Femur (tissue), 1 donor: ENCODE data around the gene PKDREJ.

Experiments used
- DNase-seq: peaks from one replicate; pipeline ENCODE4 v3.0.0-alpha.2; 2017

PKDREJ gene

DNA sequence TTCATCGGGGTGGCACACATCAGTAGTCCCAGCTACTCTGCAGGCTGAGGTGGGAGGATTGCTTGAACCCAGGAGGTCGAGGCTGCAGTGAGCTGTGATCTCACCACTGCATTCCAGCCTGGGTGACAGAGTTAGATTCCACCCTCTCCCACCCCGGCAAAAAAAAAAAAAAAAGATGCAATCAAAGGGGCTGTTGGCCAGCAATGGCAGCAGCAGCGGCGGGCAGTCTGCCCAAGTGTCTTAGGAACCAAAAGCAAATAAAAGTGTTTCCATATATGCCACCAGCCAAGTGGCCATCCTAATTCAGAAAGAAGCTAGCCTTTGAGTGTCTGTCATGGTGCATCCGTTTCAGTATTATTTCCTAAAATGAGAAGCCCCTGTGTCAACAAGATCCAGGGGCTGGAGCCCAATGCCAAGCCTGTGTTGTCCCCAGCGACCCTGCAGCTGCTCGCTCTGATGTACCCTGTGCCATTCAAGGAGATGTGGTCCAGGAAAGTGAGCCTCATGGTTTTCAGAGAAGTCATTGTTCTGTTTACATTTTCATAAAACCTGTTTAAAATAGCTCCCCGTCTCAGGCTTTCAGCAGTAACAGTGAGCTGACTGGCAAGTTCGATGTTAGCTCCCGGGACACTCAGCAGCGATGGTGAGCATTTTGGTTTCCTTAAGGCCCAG, 25.6 kb downstream of the PKDREJ start:
- DNase-seq = no peak

GRCh38 chr22:46234969-46235368, 28.2 kb downstream of the PKDREJ start:
- DNase-seq = no peak

- DNase-seq = peak; percentile 68
Measured at GRCh38 chr22:46233231-46233630, 29.9 kb downstream of the PKDREJ start.

- DNase-seq = no peak
Measured at GRCh38 chr22:46230262-46230901, 32.8 kb downstream of the PKDREJ start.

GRCh38 chr22:46229701-46230100, 33.4 kb downstream of the PKDREJ start:
- DNase-seq = no peak

GRCh38 chr22:46226577-46226976, 36.6 kb downstream of the PKDREJ start:
- no peak for DNase-seq

GRCh38 chr22:46225631-46226030, 37.5 kb downstream of the PKDREJ start:
- DNase-seq = no peak

GRCh38 chr22:46224898-46225290, 38.2 kb downstream of the PKDREJ start:
- DNase-seq = no peak

DNA sequence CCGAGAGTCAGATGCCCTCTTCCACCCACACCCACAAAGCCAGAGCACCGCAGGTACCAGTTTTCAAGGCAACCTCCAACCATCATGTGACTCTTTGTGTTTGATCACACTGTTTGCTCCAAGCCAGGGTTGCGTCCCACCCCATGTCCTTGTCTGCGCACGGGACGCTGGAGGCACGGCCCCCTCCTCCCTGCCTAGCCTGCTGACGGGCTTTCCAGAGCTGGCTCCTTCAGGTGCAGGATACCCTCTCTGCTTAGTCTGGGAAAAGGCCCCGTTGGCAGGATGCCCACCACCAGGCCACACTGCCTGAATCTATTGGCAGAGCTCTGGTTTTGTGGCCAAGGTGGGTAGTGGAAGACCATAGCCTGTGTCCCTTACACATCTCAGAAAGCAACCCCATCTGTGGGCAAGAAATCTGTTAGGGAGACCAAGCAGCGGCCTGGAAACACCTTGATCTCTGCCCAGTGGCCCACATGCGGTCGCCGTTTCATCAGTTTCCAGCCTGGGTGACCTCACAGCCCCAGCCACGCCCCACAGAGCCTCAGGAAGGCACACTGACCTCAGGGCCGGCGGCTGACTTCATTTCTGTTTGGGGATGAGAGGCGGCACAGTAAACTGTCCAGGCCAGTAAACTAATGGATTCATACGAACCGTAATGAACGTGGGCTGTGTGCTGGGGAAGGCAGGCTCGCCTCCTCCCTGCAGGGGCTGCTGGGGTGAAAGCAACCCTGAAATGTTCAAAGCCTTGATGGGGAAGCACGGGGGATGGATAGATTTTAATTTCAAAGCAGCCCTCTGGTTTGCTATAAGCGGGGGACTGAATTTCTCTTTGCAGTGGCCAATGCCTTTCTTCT, 38.9 kb downstream of the PKDREJ start:
- DNase-seq = no peak

GRCh38 chr22:46220921-46221320, 42.2 kb downstream of the PKDREJ start:
- no peak for DNase-seq

DNA sequence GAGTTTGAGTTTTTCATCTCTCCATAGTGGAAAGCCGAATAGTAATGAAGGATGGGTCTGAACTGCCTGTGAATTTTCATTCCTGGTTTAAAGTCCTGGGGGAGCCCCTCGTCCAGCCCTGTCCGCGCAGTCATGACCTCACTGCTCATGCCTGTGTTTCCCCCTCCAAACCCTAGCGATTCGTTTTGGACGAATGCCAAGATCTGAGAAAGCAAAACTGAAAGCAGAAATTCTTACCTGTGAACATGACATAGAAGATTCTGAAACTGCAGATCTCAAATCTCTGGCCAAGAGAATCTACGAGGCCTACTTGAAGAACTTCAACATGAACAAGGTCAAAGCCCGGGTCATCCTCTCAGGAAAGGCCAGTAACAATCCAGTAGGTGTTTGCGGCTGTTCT, 43.5 kb downstream of the PKDREJ start:
- no peak for DNase-seq

DNA sequence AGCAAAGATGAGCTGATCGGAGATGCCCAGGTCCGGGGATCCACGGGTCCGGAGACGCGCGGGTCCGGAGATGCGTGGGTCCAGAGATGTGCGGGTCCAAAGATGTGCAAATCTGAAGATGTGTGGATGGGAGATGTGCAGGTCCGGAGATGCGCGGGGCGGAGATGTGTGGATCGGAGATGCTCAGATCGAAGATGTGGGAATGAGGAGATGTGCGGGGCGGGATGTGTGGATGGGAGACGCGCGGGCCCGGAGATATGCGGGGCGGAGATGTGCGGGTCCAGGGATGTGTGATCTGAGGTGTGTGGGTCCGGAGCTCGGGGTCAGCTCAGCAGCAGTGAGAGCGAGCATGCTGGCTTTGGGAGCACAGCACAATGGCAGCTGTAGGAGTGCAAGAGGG, 48.5 kb downstream of the PKDREJ start:
- DNase-seq = no peak

GRCh38 chr22:46214149-46214548, 49.0 kb downstream of the PKDREJ start:
- DNase-seq = no peak

- no peak for DNase-seq
Measured at GRCh38 chr22:46213052-46213451, 50.1 kb downstream of the PKDREJ start.

- no peak for DNase-seq
Measured at GRCh38 chr22:46212195-46212594, 50.9 kb downstream of the PKDREJ start.

- DNase-seq = no peak
Measured at GRCh38 chr22:46209262-46209661, 53.9 kb downstream of the PKDREJ start.
